GM12878 (cell line): ENCODE measurements around the gene FAM20A. TPM values are rescaled to one million over a fixed set of nuclear protein-coding genes. Genes with fewer than 3 reads are reported as not detected.

Experiments used
- ATF2 ChIP-seq: IDR thresholded peaks from 2 replicates; pipeline ENCODE4 v1.6.1; 2012; ENCODE audit warnings: low read length, inconsistent platforms
- CBFB ChIP-seq: IDR thresholded peaks from 2 replicates; pipeline ENCODE4 v1.6.1; 2016; ENCODE audit warnings: antibody characterized with exemption, low read depth
- CHD2 ChIP-seq: IDR thresholded peaks from 2 replicates; pipeline ENCODE4 v1.6.1; 2011; ENCODE audit warnings: low read depth, low read length, improper control_type of control experiment, borderline replicate concordance
- ELK1 ChIP-seq: IDR thresholded peaks from 2 replicates; pipeline ENCODE4 v1.6.1; 2012; ENCODE audit warnings: low read depth, low read length, improper control_type of control experiment
- GABPA ChIP-seq: IDR thresholded peaks from 2 replicates; pipeline ENCODE4 v1.6.1; 2014; ENCODE audit warnings: antibody characterized with exemption, low read depth, mild to moderate bottlenecking, inconsistent platforms
- IRF5 ChIP-seq: fragments of 450-650 bp; IDR thresholded peaks from 2 replicates; pipeline ENCODE4 v1.6.1; 2017; ENCODE audit warnings: borderline replicate concordance
- MTA2 ChIP-seq: fragments of 450-650 bp; IDR thresholded peaks from 2 replicates; pipeline ENCODE4 v1.6.1; 2016; ENCODE audit warnings: low read depth, mild to moderate bottlenecking, moderate library complexity
- PML ChIP-seq: IDR thresholded peaks from 2 replicates; pipeline ENCODE4 v1.6.1; 2012; ENCODE audit warnings: low read length, inconsistent platforms
- PRDM15 ChIP-seq: fragments of 450-650 bp; formaldehyde crosslinking; IDR thresholded peaks from 2 replicates; pipeline ENCODE4 v1.4.0; 2020; ENCODE audit warnings: mild to moderate bottlenecking, moderate library complexity
- SMAD1 ChIP-seq: fragments of 450-650 bp; IDR thresholded peaks from 2 replicates; pipeline ENCODE4 v1.6.1; 2018; ENCODE audit warnings: mild to moderate bottlenecking, low read depth; ENCODE audit not compliant: partially characterized antibody
- SPI1 ChIP-seq: IDR thresholded peaks from 2 replicates; pipeline ENCODE4 v1.6.1; 2011; ENCODE audit warnings: low read depth, mild to moderate bottlenecking, low read length, moderate library complexity, borderline replicate concordance; ENCODE audit not compliant: insufficient read depth
- TCF3 ChIP-seq: IDR thresholded peaks from 2 replicates; pipeline ENCODE4 v1.6.1; 2012; ENCODE audit warnings: low read depth, mild to moderate bottlenecking, low read length, borderline replicate concordance; ENCODE audit not compliant: insufficient read depth
- YY1 ChIP-seq: IDR thresholded peaks from 2 replicates; pipeline ENCODE4 v1.6.1; 2011; ENCODE audit warnings: low read depth, mild to moderate bottlenecking, low read length
- ZNF207 ChIP-seq: fragments of 450-650 bp; IDR thresholded peaks from 2 replicates; pipeline ENCODE4 v1.6.1; 2014; ENCODE audit warnings: antibody characterized with exemption, mild to moderate bottlenecking, borderline replicate concordance
- ZNF622 ChIP-seq: fragments of 450-650 bp; IDR thresholded peaks from 2 replicates; pipeline ENCODE4 v1.6.1; 2017; ENCODE audit warnings: mild to moderate bottlenecking, inconsistent platforms
- ZNF687 ChIP-seq: fragments of 450-650 bp; IDR thresholded peaks from 2 replicates; pipeline ENCODE4 v1.6.1; 2017; ENCODE audit warnings: mild to moderate bottlenecking, moderate library complexity
- polyA plus RNA-seq, 11 experiments: library from polyadenylated mRNA; depleted of rRNA in 4 of 11; unstranded in 6 of 11; stranded (reverse) in 5 of 11; fragments of >200 nt; fragmentation: Nextera tagmentation in 4 of 11; fragmentation: Illumina TruSeq in 1 of 11; extraction: Ambion mirVana in 4 of 11; extraction: Trizol in 1 of 11; gene quantifications; 1 replicate in 1 of 11; 2 replicates in 10 of 11; pipeline versions ENCODE4 v1.2.1 to v1.2.3, GENCODE V29; 2011 to 2016; ENCODE audit warnings: inconsistent platforms in 2 of 11, missing spikeins in 2 of 11, low read depth in 1 of 11
- total RNA-seq, 4 experiments: library from RNA; depleted of rRNA in 3 of 4; stranded (reverse); fragments of >200 nt in 3 of 4; fragmentation: Illumina TruSeq in 1 of 4; extraction: Trizol in 1 of 4; gene quantifications; 2 replicates each; pipeline versions ENCODE4 v1.2.1 to v1.2.3, GENCODE V29; 2013 to 2021

The FAM20A gene
- total and polyA plus RNA-seq, 10 of the 15 experiments (the other 5 are each of a cell fraction or from before 2014, with no cell fraction given) = 0.13 TPM; not detected in 9

- TF ChIP-seq ZNF687 = peak; percentile 76
- no peak for TF ChIP-seq GABPA
- TF ChIP-seq PRDM15 = no peak
- no peak for TF ChIP-seq PML
- TF ChIP-seq IRF5 = no peak
- peak; percentile 96 for TF ChIP-seq MTA2
- TF ChIP-seq CBFB = peak; percentile 46; the same call in 1 of the 2 replicates
- peak; percentile 81; the same call in 1 of the 2 replicates for TF ChIP-seq ATF2
- TF ChIP-seq ELK1 = 0 out of 2 replicates have a peak, but pooled peaks have one; percentile 18
- peak; percentile 98 for TF ChIP-seq TCF3
- TF ChIP-seq SMAD1 = peak; percentile 33
- TF ChIP-seq SPI1 = peak; percentile 100
- no peak for TF ChIP-seq ZNF622
- TF ChIP-seq YY1 = 0 out of 2 replicates have a peak, but pooled peaks have one; percentile 15
- TF ChIP-seq CHD2 = peak; percentile 75; the same call in 1 of the 2 replicates
- peak; percentile 78; the same call in 1 of the 2 replicates for TF ChIP-seq ZNF207
These were observed 103.3 kb downstream of the FAM20A start (continued) for GRCh38 chr17:68497885-68498319.
